ENCODE data around the gene NDUFA11. TPM values are rescaled to one million over a fixed set of nuclear protein-coding genes. Genes with fewer than 3 reads are reported as not detected.
"Not testable (repeated sequence)": the region's sequence is repeated elsewhere in the genome, so short reads cannot be mapped to it uniquely, and the experiment has no call there.

The NDUFA11 gene
- total RNA-seq, 1 donor from 2014 or later: 224 TPM

DNA sequence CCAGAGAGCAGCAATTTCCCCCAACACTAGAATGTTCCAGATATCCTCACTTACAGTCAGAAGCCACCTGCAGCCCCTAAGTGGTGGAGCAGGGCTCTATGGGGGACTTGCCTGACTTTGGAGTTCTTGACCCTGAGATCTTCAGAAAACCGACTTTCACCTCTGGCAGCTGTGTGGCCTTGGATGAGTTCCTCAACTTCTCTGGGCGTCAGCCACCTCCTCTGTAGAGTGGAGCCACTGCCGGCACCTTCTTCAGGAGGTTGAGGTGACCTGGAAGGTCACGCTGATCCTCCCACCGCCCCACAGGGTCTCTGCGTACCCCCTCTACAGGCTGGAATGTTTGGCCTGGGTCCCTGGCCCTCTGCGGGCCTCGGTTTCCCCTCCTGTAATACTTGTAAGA lies 26.2 kb downstream of the NDUFA11 start:
- TF ChIP-seq, protein P1, sequence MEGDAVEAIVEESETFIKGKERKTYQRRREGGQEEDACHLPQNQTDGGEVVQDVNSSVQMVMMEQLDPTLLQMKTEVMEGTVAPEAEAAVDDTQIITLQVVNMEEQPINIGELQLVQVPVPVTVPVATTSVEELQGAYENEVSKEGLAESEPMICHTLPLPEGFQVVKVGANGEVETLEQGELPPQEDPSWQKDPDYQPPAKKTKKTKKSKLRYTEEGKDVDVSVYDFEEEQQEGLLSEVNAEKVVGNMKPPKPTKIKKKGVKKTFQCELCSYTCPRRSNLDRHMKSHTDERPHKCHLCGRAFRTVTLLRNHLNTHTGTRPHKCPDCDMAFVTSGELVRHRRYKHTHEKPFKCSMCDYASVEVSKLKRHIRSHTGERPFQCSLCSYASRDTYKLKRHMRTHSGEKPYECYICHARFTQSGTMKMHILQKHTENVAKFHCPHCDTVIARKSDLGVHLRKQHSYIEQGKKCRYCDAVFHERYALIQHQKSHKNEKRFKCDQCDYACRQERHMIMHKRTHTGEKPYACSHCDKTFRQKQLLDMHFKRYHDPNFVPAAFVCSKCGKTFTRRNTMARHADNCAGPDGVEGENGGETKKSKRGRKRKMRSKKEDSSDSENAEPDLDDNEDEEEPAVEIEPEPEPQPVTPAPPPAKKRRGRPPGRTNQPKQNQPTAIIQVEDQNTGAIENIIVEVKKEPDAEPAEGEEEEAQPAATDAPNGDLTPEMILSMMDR (IDR thresholded peaks at IDR 0.05): no peak
- no peaks in the 10 kb centered on the region for H3K27me3 Mint-ChIP-seq (ENCODE audit: low read depth)
- DNase-seq (ENCODE audit: low spot score): no peak
- no peaks in the 10 kb centered on the region for H3K36me3 Mint-ChIP-seq (ENCODE audit: low read depth)
- H3K27ac Mint-ChIP-seq (ENCODE audit: unreplicated experiment): no peak overlapping the region
- H3K4me3 Mint-ChIP-seq (ENCODE audit: unreplicated experiment): no peak overlapping the region
- H3K4me1 Mint-ChIP-seq (ENCODE audit: low read depth): peaks cover 13% of the 10 kb centered on the region
- H3K9me3 Mint-ChIP-seq (ENCODE audit: low read depth): no peaks in the 10 kb centered on the region

- not testable (repeated sequence) for H3K9me3 Mint-ChIP-seq (ENCODE audit: low read depth); H3K27ac Mint-ChIP-seq (ENCODE audit: unreplicated experiment)
These were observed 29.1 kb downstream of the NDUFA11 start for GRCh38 chr19:5874496-5874895.

DNA sequence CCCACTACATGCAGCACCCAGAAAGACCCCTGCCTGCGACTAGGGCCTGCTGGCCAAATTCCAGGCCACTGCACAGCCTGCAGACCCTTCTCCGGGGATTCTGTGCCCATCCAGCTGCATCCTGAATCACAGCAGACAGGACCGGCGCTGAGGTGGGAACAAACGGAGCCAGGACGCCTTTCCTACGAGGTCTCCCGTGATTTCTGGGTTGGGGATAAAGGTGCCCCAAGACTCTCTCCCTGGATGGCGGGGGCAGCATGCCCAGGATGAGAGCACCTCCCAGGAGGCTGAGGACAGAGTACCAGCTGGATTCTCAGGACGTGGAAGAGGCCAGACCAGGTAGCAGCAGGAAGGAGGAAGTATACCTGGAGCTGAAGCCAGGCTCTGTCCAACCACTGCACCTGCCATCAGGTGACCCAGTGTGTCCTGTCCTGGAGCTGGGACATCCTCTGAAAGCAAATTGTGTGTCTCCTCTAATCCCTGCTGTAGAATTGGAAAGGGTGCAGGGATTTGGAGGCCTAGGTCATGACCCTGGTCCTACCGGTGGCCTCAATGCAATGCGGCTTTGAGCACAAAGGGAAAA lies 29.9 kb downstream of the NDUFA11 start:
- peaks cover 2% of the 10 kb centered on the region for H3K27me3 Mint-ChIP-seq (ENCODE audit: low read depth)
- DNase-seq (ENCODE audit: low spot score): no peak
- no peak overlapping the region for H3K27ac Mint-ChIP-seq (ENCODE audit: unreplicated experiment)
- H3K36me3 Mint-ChIP-seq (ENCODE audit: low read depth): no peaks in the 10 kb centered on the region
- H3K4me3 Mint-ChIP-seq (ENCODE audit: unreplicated experiment): no peak overlapping the region
- TF ChIP-seq, protein P1 (IDR thresholded peaks at IDR 0.05): no peak
- no peaks in the 10 kb centered on the region for H3K9me3 Mint-ChIP-seq (ENCODE audit: low read depth)
- peaks cover 3% of the 10 kb centered on the region for H3K4me1 Mint-ChIP-seq (ENCODE audit: low read depth)

More at GRCh38 chr19:5874496-5874895, 29.1 kb downstream of the NDUFA11 start:
- H3K4me3 Mint-ChIP-seq (ENCODE audit: unreplicated experiment); H3K27me3 Mint-ChIP-seq (ENCODE audit: low read depth); H3K4me1 Mint-ChIP-seq (ENCODE audit: low read depth); H3K36me3 Mint-ChIP-seq (ENCODE audit: low read depth); DNase-seq (ENCODE audit: low spot score): not testable (repeated sequence)

- Mint-ChIP-seq H3K27ac (ENCODE audit: unreplicated experiment) (peak overlapping the region; percentile 36), H3K9me3 (ENCODE audit: low read depth) (no peaks in the 10 kb centered on the region), H3K4me1 (ENCODE audit: low read depth) (peaks cover 3% of the 10 kb centered on the region), H3K27me3 (ENCODE audit: low read depth) (peaks cover 6% of the 10 kb centered on the region), H3K4me3 (ENCODE audit: unreplicated experiment) (no peak overlapping the region), H3K36me3 (ENCODE audit: low read depth) (no peaks in the 10 kb centered on the region)
- TF ChIP-seq, protein P1 (IDR thresholded peaks at IDR 0.05): no peak
- no peak for DNase-seq (ENCODE audit: low spot score)
These were observed 32.6 kb downstream of the NDUFA11 start for GRCh38 chr19:5870986-5871394.

GRCh38 chr19:5867201-5868136 lies 36.1 kb downstream of the NDUFA11 start:
- Mint-ChIP-seq H3K36me3 (ENCODE audit: low read depth) (no peaks in the 10 kb centered on the region), H3K4me3 (ENCODE audit: unreplicated experiment) (no peak overlapping the region), H3K4me1 (ENCODE audit: low read depth) (peaks cover 3% of the 10 kb centered on the region), H3K27ac (ENCODE audit: unreplicated experiment) (no peak overlapping the region), H3K9me3 (ENCODE audit: low read depth) (no peaks in the 10 kb centered on the region), H3K27me3 (ENCODE audit: low read depth) (peaks cover 11% of the 10 kb centered on the region)
- DNase-seq (ENCODE audit: low spot score): no peak
- TF ChIP-seq, protein P1 (IDR thresholded peaks at IDR 0.05): no peak
